Colon (tissue), 2 donors: ENCODE data around the gene ARFIP2.
"Not testable (repeated sequence)": the region's sequence is repeated elsewhere in the genome, so short reads cannot be mapped to it uniquely, and the experiment has no call there.

Source experiments
- FAIRE-seq: peaks from 2 replicates; lab custom pipeline; 2012; peaks lifted over from hg19 to GRCh38; lab: Jason Lieb, UNC
- donor health status: control.
- donor health status: control.

ARFIP2 gene

DNA sequence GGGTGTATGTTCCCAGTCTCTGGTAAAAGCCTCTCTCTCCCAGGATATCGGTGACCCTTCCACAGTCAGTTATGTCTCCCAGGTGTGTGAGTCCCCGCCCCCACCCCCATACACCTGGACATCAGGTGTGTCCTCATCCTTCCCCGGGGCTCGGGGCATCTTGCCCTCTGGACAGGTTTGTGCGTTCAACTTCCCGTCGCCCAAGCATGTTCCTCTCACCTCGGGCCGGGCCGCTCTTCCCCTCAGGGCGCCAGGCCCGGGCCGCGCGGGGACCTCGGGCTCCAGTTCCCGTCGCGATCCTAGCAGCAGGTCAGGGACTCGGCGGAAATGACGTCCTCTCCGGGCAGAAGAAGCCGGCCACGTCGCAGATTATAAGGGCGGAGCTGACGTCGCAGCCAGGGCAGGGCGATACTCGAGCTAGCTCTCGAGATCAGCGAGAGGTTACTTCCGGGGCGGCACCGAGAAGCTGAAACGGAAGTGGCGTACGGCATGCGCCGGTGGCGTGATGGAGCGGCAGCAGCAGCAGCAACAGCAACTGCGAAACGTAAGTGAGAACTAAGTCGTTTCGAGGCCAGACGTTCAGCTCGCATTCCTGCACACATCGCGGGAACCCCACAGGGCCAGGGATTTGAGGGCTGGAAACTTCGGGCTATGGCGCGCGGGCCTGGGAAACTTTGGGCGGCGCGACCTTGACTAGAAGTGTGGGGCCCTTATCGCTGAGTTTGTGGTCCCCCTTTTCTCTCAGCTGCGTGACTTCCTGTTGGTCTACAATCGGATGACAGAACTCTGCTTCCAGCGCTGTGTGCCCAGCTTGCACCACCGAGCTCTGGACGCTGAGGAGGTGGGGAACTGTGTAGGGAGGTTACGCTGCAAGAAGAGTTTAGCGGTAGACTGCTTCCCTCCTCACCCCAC is at the start of gene ARFIP2, which contains the start of gene TIMM10B:
Gene ARFIP2 (minus strand): TSS at position 320 of the 912 bp plus-strand sequence. CDS start 910 bp downstream, outside the sequence.
Gene TIMM10B (plus strand): TSS at position 490 of the 912 bp plus-strand sequence. CDS start 16 bp downstream, at position 506.
- no peak for FAIRE-seq

GRCh38 chr11:6530848-6531247 is 49.7 kb upstream of the ARFIP2 start:
- FAIRE-seq: no peak

DNA sequence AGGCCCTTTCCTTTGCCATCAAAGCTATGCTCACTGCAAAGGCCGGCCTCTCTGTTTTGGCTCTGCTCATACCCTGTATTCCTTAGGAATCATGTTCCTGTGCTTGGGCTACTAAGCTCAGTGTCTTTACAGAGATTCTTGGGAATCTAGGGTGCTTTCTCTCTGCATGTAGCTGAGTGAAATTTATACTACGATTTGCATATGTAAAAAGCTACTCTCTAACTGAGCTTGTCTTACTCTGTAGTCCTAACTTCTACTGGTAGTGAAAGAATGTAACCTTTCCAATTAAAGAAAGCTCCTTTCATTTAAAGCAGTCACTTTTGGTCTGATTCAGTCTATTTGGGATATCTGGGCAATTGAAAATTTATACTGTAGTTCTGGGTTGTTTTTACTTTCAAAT is 48.1 kb upstream of the ARFIP2 start:
- no peak for FAIRE-seq

DNA sequence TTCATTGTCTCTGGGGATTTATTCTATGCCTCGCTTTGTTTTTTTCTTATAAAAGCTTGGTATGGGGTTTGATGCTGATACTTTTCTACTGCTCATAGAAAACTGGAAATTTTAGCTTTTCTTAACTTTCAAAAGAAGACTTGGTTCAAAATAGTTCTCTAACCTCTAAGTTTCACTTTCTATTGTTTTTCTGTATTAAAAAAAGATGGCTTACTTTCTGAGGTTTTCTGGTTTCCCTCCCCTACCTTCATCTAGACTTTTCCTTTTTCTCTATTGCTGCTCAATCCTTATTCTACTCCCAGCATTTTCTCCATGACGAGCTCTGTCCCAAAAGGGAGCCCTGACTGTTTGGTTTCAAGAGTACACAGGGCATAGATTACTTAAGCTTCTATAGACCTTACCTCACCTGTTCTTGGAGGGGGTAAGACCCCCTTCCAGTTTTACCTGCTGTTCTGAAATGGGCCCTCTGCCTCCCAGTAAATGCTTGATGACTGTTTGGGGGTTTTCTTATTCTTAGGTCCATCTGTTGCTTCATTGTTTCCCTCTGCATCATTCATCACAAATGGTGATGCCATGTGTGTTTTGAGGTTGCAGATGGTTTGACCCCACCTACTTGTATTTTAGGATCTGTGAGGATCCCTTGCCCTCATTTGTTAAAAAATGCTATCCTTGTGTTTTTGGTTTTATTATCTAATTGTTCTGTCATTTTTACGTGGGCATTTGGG is 45.4 kb upstream of the ARFIP2 start:
- FAIRE-seq: no peak

- no peak for FAIRE-seq
These were observed 42.1 kb upstream of the ARFIP2 start for GRCh38 chr11:6523253-6523652.

GRCh38 chr11:6521946-6522345 is 40.8 kb upstream of the ARFIP2 start:
- not testable (repeated sequence) for FAIRE-seq

DNA sequence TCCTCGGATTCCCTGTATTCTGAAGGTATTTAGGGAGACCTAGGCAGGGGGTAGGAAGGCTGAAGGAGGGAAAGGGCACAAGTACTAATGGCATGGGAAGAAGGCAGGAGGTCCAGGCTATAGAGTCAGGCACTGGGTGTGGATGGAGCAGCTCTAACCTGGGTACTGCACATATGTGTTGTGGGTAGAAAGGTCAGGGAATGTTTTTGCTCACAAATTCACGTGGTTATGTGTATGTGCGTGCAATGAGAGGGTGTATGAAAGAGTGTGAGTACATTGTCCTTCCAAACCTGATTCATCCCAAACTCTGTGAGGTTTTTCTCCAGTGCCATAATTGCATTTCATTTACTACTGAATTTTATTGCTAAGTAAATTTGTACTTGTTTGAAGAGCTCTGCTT is 39.1 kb upstream of the ARFIP2 start:
- no peak for FAIRE-seq

DNA sequence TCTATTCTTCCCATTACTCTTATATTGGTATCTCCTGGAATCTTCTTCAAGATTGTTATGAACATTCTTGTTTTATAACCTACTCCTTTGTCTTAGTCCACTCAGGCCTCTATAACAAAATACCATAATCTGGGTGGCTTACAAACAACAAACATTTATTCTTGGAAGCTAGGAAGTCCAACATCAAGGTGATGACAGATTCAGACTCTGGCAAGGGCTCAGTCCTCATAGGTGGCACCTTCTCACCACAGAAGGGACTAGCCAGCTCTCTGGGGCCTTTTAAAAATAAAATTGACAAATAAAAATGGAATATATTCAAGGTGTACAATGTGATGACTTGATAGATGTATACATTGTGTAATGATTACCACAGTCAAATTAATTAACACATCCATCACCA is 35.7 kb upstream of the ARFIP2 start:
- no peak for FAIRE-seq

DNA sequence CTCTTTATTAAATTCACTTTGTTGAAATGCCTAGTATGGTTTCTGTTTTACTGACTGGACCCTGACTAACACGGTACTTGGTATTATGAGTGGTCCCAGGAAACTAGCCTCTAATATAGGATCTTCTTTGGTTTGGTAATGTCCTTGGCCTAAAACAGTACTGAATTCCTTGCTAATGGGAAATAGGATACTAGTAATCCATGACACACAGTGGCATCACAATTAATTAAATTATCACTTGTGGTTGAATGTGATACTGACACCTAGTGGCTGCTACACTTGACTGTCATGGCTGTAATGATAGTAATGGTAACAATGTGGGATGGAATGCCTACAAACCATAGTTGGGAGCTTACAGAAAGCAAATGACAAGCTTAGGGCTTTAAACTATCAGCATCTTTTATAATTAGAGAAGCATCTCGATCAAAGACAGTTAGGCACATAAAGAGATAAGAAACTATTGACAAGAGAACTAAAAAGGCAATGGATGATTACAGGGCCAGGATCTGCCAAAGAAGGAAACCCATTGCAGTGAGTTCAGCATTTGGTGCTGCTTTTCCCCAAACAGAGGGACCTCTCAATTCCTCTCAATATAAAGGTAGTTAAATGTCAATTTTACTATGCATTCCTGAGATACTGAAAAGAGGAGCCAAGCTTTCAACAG is 24.6 kb upstream of the ARFIP2 start:
- FAIRE-seq: no peak

GRCh38 chr11:6504166-6504565 is 23.0 kb upstream of the ARFIP2 start:
- FAIRE-seq: no peak

- no peak for FAIRE-seq
These were observed 21.3 kb upstream of the ARFIP2 start for GRCh38 chr11:6502382-6502781.

DNA sequence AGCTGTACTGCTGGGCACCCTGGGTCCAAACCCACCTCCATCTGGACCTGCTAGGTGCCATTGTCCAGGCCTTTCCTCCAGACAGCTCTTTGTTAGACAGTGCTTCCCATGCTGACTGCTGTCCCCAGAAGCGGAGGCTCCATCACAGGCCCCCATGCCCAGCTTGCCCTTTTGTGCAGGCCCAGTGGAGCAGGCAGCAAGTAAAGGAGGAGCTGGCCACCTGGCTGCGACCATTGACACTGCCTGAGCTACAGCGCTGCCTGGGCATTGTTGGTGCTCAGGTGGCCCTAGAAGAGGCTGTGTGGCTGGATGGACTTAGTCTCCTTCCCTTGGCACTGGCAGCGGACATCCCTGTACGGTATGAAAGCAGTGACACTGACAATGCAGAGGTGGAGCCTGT is 17.4 kb upstream of the ARFIP2 start:
- FAIRE-seq: no peak

- no peak for FAIRE-seq
These were observed 17.0 kb upstream of the ARFIP2 start for GRCh38 chr11:6498121-6498520.

DNA sequence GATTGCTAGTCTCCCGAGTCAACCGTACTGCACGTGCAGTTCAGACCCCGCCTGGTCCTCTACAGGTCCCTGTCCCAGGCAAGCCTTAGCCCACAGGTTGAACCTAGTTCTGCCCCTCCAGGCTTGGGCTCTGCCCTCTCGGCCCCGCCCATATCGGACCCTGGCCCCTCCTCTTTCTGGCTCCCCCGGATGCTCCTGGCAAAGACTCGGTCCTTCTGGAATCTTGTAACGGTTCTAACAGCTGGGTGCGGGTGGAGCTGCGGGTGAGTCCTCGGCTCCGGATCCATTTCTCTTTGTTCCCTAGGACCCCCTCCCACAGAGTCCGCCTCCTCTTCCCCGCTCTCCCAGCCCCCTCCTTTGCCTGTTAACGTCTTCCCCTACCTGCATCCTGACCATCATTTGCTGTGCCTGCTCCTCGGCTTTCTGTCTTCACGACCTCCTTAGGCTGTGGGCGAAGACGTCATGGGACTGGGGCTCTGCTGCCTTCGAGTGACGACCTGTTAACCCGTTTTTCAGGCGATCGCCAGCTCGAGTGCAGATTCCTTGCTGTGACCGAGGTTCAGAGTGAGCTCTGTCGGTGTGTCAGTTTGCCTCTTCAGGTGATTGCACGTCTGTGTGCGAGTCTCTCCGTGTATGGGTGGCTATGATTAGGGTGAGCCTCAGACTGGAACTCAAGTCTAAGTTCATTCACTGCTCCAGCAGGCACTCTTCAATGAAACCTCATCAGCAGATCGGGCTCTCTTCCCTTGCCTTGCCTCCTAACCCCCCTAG is 16.1 kb upstream of the ARFIP2 start, which contains the start of gene DNHD1:
Gene DNHD1 (plus strand): TSS at position 212 of the 771 bp plus-strand sequence. CDS start 936 bp downstream, outside the sequence.
- no peak for FAIRE-seq

- FAIRE-seq: no peak
These were observed 8.2 kb upstream of the ARFIP2 start for GRCh38 chr11:6489306-6489705.

DNA sequence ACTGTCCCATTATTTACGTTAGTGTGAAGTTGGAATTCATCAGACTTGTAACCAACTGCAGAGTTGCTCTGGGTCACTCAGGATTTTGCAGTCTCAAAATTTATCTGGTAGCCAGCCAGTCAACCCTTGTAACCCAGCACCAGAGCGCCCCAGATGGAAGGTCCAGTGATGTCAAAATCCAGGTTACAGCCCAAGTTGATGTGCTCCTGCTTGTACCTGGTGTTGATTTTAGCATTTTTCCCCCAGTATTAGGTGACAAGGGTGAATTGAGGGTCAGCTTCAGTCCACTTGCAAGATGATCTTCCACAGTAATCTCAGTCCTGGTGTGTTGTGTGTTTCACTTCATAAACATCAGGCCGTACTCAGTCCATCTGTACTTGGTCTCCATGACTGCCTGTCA is 7.7 kb upstream of the ARFIP2 start:
- FAIRE-seq: no peak

DNA sequence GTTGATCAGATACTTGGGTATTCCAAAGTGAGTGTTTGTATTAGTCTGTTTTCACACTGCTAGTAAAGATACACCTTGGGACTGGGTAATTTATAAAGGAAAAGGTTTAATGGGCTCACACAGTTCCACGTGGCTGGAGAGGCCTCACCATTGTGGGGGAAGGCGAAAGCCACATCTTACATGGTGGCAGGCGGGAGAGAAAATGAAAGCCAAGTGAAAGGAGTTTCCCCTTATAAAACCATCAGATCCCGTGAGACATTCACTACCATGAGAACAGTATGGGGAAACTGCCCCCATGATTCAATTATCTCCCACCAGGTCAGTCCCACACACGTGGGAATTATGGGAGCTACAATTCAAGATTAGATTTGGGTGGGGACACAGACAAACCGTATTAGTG is 7.2 kb upstream of the ARFIP2 start:
- FAIRE-seq: no peak

DNA sequence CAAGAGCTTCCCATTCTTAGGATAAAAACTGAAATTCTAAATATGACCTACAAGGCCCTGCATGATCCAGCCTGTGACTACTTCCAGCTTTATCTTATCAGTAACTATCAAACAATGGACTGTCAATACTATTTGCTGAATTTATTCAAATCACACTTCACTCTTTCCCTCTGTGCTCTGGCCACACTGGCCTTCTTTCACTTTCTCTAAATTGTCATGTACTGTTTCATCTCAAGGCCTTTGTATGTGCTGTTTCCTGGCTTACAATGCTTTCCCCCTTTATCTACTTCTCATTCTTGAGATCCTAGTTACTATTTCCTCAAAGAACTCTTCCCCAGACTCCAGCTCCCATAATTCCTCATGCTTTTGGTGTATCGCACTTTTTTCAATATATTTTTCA is 5.8 kb upstream of the ARFIP2 start:
- FAIRE-seq: no peak

- FAIRE-seq: no peak
These were observed 5.1 kb upstream of the ARFIP2 start for GRCh38 chr11:6486256-6486655.

DNA sequence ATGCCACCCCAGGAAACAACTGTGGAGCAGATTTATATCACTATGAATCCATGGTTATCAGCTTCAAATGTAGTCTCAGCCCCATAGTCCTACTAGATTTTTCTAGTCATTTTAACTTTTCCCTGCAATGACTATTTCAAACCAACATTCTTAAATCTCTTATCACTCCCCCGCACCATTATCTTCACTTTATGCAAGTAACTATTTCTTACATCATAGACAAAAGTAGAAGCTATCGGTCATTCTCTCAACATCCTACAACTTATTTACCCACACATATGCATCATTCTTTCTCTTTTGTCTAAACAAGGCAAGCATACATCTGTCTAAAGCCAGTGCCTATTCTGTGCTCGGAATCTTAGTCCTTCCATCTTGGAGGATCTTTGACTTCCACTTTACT is 4.5 kb upstream of the ARFIP2 start:
- no peak for FAIRE-seq

DNA sequence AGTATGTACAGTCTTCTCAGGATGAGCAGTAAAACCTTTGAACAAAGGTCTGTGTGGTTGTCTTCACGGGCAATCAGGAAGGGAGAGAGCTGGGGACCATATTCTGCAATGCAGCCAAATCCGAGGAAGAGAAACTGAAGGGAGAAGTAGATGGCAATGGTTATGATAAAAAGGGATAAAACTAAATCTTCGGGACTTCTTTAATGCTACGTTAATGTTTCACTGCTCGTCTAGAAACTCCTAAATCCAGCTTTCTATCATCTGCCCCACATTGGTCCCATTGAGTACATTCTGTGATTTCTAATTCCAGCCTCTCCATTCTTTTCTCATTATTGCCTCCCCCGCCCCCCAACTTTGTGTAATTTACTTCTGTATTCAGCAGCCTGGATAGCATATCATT is 1.9 kb upstream of the ARFIP2 start:
- no peak for FAIRE-seq

DNA sequence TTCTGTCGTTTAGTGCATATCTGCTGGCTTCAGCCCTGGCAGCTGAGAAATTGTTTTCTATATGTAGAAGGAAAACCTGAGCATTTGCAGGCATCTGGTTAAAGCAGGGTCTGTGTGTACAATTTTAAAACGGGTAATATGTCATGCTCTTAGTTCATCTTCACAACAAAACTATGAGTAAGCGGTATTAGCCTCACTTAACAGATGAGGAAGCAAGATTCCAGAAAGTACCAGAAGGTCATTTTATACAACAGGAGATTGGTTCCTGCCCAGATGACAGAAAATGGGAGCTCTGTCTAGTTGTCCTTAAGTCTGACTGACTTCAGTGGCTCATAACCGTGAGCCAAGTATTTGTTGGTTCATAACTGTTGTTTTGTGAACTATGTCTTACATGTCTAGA is 1.3 kb upstream of the ARFIP2 start:
- no peak for FAIRE-seq
